DMS79 (cell line): ENCODE results near the gene PSMD1.
"Not testable (repeated sequence)": the region's sequence is repeated elsewhere in the genome, so short reads cannot be mapped to it uniquely, and the experiment has no call there.

Experiments
- DNase-seq: peaks from one replicate; lab custom pipeline; 2025; lab: John Stamatoyannopoulos, UW

The PSMD1 gene

GRCh38 chr2:231117148-231117547 lies 60.5 kb downstream of the PSMD1 start:
- no peak for DNase-seq

GRCh38 chr2:231117922-231118613 lies 61.4 kb downstream of the PSMD1 start:
- DNase-seq, result peak; percentile 40

GRCh38 chr2:231118614-231118942 lies 61.9 kb downstream of the PSMD1 start:
- no peak for DNase-seq

- DNase-seq, result no peak
Observed at GRCh38 chr2:231123362-231123898, 66.8 kb downstream of the PSMD1 start.

DNA sequence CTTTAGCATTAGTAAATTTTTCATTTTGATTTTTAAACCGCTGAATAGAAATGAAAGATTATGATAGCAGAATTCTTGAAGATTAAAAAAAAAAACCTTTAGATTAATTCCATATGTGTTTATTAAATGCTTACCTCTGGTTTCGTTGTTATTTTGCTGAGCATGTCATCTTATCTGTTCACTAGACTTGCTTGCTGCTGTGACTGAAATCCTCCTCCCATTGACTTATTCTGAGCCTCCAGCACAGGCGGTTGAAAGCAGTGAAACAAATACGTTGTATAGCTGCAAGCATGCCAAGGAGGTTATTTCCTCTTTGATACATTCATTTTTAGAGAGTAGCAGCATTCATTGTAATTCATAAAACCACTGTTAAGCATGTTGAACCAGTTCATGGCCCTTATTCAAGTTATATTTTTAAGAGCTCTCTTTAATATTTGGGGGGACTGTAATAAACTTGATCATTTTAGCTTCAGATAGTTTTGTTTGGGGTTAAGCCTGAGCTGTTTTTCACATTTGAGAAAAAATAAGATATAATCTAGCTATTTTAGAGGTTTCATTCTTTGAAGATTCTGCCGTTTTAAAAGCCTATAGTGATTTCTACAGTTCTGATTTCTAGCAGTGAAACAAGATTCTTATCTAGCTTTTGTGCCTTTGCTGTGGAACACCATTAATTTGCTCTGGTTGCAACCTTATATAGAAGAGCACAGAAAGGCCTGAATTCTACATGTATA lies 68.3 kb downstream of the PSMD1 start, which contains the start of gene HTR2B:
Gene HTR2B (minus strand): TSS at position 205 of the 731 bp plus-strand sequence. CDS start 1,278 bp downstream, outside the sequence.
- no peak for DNase-seq

GRCh38 chr2:231126123-231126522 lies 69.5 kb downstream of the PSMD1 start:
- no peak for DNase-seq

- DNase-seq, result no peak
Observed at GRCh38 chr2:231127480-231127879, 70.8 kb downstream of the PSMD1 start.

DNA sequence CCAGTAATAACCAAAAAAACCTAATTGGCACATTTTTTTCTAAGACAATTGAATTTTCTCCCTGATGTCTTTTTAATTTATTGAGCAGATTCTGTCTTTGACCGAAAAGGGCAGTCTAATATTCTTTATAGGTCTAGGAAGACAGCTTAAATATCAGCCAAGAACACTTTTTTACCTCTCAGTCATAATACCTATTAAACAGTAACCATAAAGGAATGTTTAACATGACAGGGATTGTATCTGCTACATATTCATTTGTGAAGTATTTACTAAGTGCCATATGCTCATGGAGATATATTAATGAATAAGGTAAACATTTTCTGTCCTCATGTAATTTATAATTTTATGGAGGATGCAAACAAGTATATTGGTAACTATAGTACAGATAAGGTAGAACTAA lies 71.3 kb downstream of the PSMD1 start:
- DNase-seq, result no peak

GRCh38 chr2:231128541-231128940 lies 71.9 kb downstream of the PSMD1 start:
- no peak for DNase-seq

DNA sequence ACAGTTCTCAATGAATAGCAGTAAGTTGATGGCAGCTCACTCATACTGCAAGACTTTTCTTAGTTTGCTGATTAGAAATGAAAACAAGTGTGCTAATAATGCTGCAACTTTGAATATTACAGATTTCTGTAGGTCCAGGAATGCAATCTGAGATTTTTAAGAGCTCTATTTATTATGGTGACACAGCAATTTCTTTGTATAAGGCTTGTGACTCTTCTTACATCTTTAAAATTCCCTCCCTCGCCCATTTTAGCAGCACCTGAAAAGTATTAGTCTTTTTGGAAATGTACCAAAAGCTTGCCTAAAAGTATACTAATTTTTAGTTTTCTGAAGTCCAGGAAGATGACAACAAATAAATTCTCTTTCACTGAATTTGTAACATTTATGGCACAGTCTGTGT lies 72.5 kb downstream of the PSMD1 start:
- DNase-seq, result no peak

DNA sequence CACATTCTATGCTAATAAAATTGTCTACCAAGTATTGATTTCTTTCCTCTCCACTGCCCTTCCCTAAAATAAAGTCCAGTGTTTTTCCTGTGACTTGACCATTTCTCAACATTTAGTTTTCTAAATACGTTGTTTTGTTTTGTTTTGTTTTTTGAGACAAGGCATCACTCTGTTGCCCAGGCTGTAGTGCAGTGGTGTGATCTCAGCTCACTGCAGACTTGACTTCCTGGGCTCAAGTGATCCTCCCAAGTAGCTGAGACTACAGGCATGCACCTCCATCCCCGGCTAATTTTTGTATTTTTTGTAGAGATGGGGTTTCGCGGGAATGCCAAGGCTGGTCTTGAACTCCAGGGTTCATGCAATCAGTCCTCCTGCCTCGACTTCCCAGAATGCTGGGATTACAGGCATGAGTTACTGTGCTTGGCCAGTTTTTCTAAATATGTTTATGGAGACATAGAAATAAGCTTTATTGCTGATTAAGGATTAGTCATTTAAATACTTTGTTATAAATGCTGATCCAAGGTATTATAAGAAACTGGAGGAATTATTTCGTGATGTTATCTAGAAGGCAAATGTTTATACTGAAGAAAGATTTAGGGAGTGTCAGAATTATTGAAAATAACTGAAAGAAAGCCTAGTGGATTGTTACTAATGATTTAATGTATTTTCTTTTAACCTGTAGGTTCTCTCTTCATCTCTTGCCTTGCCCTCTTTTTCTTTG lies 73.8 kb downstream of the PSMD1 start:
- DNase-seq, result no peak

DNA sequence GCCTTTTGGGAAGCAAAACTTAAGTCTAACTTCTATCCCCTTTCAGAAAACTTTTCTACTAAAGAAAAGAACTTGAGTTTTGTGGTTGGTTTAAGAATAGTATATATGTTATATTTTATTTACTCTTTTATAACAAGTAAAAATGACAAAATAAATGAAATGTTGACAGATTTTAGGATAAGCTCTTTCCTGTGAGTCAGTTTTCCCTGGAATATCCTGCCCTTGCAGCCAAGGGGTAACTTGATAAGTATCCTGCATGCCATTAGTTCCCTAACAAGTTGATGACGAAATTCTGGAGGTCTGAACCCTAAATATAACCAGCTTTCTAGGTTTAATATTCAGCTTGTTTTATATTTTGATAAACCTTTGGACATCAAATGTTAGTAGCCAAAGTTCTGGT lies 75.5 kb downstream of the PSMD1 start:
- no peak for DNase-seq

DNA sequence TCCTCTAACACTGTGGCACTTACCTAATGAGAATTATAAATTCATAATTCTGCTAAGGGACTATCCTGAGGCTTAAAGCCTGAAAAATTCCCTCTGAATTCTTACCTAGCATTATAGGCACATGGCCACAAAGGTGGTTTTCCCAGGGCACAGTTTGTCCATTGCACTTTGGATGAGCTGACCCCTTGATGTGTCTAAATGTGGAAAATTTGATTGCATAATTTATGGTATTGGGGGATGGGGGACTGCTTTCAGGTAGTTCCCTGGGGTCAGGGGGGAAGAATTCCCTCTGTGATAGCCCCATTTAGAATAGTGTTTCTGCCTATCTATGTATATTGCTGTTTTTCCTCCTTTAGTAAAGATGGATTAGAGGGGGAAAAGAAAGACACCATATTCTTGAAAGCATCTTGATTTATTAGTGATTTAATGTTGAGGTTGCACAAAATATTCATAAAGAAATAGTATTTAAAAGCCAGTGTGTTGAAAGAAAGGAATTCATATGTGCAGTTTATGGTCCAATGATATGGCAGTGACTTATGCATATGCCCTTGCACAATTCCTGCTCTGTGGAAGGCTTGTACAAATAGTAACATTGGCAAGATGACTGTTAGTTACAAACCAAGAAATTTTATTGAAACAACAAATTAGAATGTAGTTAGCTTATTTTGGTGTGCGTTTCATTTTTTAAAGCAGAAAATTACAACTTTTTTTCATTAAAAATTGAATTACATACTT lies 76.9 kb downstream of the PSMD1 start:
- no peak for DNase-seq

DNA sequence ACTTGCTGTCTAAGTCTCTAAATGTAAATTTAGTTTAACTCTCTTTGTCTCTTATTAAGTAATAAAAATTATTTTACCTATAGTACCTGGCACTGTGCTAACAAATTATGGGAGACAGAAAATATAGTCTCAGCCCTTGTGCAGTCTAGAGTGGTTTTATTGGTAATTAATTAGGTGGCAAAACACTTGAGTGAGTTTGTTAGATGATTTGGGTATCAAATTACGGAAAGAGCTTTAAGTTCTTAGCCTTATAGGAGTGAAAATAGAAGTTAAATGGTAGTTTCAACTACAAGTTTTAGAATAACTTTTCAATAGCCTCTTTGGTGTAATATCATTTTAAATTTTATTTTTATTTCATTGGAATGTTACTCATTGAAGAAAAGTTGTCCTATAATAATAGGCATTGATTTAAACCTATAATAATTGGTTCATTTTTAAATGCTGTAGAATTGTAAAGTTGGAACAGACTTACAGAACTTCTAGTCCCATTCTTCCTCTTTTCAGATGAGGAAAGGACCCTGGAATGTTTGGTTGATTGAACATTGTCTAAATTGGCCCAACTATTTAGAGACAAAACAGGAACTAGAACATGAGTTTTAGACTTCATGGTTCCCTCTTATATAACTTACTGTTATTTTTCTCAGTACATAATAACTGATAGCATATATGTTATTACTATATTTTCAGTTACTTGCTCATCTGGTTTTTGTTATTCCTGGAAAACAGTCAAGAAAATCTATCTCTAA lies 78.4 kb downstream of the PSMD1 start:
- peak; percentile 17 for DNase-seq

- no peak for DNase-seq
Observed at GRCh38 chr2:231138699-231139098, 82.0 kb downstream of the PSMD1 start.

DNA sequence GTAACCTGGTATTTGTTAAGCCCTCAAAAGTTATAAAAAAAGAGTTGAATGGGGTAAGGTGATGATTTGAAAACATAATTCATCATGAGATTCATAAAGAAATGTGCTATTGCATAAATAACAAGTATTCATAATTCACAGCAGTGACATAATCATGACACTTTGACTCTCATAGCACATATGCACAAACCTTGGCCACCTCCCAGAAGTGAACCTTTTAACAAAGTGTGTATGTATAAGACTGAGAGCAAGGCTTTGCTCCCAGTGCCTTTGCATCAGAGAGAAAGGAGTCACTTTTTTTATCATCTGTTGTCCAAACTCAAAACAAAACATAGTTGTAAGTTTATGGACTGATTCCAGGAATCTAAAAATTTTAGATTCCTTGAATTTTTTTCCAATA lies 83.1 kb downstream of the PSMD1 start:
- no peak for DNase-seq

DNA sequence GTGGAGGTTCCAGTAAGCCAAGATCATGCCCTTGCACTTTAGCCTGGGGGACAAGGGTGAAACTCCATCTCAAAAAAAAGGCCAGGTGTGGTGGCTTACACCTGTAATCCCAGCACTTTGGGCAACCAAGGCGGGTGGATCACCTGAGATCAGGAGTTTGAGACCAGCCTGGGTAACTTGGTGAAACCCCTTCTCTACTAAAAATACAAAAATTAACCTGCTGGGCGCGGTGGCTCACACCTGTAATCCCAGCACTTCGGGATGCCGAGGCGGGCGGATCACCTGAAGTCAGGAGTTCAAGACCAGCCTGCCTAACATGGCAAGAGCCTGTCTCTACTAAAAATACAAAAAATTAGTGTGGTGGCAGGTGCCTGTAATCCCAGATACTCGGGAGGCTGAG lies 84.1 kb downstream of the PSMD1 start:
- not testable (repeated sequence) for DNase-seq

GRCh38 chr2:231144896-231145295 lies 88.2 kb downstream of the PSMD1 start:
- no peak for DNase-seq

DNA sequence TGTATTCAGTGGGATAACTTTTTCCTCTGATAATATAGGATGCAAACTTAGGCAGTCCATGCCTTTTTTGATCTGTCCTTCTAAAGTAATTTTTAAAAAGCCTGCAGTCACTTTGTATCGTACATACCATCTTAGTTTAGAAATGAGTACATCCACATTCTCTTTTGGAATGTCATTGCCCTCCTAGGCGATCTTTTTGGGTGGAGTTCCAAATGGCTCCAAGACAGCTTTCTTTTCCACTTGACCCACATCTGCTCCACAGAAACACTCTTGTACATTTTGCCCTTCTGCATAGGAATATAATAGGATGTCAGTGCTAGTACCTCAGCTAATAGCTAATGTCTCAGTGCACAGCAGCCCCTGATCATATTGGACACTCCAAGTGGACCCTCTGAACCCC lies 90.0 kb downstream of the PSMD1 start:
- no peak for DNase-seq

DNA sequence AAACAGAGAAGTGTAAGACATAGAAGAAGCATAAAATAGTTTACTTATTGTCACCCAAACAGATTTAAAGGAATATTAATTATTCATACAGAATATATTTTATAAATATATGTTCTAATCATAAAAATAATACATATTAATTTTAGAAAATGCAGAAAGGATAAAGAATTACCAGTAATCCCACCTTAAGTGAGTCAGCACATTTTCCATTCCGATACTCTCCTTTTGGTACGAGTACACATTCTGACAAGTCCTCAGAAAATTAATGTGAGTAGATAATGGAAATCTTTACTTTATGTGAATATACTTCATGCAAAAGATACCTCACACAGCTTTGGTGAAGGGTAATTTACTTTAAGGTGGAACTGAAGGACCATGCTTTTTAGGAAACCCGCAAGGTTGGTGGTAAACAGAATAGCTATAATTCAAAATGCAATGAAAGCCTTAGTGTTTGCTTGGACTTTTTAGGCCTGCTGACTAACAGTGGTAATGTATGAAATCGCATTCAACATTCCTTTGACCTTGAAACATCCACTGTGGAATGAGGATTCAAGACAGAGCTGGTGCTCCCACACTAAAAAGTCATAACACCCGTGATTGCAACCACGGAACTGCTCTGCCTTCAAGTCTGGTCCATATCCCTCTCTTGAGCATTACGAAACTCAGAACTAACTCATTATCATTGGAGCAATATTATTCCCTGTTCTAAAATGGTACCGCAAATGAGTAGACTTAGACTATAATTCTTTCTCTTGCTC lies 96.3 kb downstream of the PSMD1 start:
- no peak for DNase-seq

GRCh38 chr2:231159306-231159705 lies 102.6 kb downstream of the PSMD1 start:
- no peak for DNase-seq
